Activated T-cell treated with anti-CD3 and anti-CD28 coated beads, Interleukin-2, amount 50 U/mL, for 48 hours (primary cell): ENCODE measurements around the gene FAAP100.

Source experiments
- DNase-seq, 2 experiments: peaks; one replicate each; pipeline ENCODE4 v3.0.0-alpha.2; 2020

FAAP100 gene

DNA sequence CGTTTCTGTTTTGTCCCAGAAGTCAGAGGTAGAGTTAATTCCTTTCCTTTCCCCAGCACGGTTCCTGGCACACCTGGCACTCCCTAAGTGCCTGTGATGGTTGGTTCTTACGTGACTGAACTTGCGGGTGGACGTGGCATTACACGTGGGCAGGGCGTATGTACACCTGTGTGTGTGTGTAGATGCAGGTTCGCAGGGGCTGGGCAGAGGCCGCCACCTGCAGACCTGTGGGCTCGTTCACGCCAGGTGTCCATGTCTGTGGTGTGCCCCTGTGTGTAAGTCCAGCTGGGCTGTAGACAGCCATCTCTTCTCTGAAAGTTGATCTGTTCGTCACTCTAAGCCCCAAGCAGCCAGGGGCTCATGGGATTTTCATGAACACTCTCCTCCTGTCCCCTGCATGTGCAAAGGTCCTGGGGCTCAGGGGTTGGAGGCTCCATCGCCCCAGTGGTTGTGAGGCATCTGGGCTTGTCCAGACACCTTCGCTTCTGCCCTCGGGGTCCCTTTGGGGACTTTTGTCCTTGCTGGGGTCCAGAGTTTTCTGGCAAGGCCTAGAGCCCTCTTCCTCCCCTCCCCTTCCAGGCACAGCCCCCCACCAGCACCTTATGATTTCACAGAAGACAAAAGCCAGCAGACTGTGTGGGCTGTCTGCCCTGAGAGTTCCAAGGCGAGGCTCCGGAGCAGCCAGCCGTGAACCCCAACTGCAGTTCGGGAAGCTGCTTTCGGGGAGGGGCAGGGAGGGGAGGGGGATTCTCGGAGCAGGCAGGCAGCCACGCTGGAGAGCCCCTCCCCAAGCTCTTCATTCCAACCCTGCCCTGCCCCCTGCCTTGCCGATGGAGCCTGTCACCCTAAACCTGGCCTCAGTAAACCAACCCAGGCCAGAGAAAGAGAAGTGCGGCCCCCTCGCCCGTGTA, 29.4 kb downstream of the FAAP100 start:
- no peak for DNase-seq

DNA sequence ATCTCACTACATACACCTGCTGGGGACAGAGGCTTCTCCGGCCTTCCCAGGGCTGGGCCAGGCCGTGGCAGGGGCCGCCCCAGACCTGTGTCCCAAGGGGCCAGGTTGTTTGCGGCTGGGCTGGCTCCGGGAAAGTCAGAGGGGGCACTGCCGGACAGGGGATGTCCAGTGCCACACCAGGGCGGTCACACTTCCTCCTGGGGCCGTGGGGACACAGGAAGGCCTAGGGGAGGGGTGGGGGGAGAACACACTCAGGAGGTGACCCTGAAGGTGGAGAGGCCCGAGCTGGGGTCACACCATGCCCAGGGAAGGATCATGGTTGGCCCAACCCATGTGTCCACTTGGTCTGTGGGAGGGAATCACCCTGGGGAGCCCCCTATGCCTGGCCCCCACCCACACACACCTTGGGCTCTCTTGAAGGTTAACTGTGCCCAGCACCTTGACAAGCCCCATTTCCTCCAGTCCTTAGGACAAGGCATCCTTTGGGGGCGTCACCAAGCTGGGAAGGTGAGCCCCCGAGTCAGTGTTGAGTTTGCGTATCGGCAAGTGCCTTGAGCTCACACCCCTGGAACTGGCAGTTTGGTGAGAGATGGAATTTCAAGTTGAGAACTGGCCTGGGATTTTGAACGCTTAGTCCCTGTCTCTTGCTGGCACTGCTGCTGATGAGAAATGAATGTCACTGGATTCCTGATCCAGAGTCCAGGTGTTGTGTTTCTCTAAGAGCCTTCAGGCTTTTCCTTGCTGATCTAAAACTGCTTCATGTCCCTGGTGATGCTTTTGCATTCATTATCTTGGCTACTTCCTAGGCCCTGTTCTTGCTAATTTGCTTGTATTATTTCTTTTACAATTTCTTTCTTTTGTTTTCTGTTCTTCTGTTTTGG, 31.9 kb downstream of the FAAP100 start:
- DNase-seq, result no peak

- peak; percentile 74 to 81 for DNase-seq
Observed at GRCh38 chr17:81519284-81520020, 32.7 kb downstream of the FAAP100 start.

- DNase-seq, result peak; percentile 57 to 69
Observed at GRCh38 chr17:81518785-81519283, 33.3 kb downstream of the FAAP100 start.

GRCh38 chr17:81518113-81518784, 33.9 kb downstream of the FAAP100 start:
- DNase-seq, result no peak

- DNase-seq, result no peak
Observed at GRCh38 chr17:81517339-81518112, 34.6 kb downstream of the FAAP100 start.

DNA sequence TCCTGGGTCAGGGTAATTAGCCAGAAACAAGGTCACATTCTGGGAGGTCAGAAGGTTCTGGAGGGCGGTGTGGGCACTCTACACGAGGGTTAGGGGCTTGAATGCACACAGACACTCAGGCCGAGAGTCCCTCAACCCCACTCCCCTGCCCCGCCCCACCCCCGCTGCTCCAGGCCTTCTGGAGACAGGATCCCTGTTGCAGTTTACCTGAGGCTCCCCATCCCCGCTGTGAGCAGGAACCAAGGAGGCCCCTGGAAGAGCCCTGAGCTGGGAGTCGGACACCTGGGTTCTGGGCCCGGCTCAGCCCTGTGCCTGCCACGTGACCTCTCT, 35.2 kb downstream of the FAAP100 start:
- no peak for DNase-seq

- DNase-seq, result no peak
Observed at GRCh38 chr17:81516439-81516838, 35.7 kb downstream of the FAAP100 start.

- DNase-seq, result no peak
Observed at GRCh38 chr17:81515530-81516041, 36.6 kb downstream of the FAAP100 start.

DNA sequence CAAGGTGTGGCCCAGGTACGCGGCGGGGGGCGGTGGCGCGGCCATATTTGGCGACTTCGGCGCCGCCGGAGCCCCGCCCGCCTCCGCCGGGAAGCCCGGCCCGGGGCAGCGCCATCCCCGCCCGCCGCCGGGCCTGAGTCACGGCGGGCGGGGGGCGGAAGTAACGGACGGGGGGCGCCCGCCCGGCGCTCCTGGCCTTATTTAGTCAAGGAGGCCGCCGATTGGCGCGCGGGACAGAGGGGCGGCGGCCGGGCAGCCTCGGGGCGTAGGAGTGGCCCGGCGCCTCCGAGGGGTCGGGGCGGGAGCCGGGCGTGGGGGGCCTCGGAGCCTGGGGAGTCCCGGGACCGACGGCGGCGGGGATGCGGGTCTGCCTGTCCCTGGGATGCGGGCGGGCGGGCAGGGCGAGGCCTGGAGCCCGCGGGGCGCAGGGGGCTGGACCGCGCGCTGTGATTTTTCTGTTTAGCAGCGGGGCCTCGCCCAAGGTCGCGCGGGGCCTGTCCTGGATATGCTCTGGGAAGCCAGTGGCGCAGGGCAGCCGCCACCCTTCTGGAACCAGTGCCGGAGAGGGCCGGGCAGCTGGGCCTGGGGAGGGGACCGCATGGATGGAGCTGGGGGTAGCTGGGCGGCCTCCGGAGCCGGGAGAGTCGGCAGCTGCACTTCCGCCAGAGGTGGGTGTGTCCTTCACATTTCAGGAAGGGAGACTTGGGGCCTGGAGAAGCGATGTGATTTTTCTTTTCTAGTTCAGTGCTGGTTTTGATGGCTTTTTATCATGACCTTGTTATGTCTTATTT, 37.2 kb downstream of the FAAP100 start:
- DNase-seq, result peak; percentile 77 to 83

DNA sequence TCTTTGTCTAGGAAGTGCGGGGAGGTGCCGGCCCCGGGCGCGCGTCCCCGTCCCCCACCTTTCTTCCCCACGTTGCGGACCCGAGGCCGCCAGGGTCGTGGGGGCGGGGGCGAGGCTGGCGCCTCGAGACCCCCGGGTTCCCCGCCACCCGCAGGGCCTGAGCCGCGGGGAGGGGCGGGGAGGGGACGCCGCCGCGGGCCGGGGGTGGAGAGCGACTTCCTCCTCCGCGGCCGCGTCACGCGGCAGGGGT, 37.7 kb downstream of the FAAP100 start:
- no peak for DNase-seq

- DNase-seq, result peak; percentile 74 to 76
Observed at GRCh38 chr17:81513753-81514488, 38.2 kb downstream of the FAAP100 start.

- DNase-seq, result peak; percentile 83 to 86
Observed at GRCh38 chr17:81513372-81513752, 38.8 kb downstream of the FAAP100 start.

DNA sequence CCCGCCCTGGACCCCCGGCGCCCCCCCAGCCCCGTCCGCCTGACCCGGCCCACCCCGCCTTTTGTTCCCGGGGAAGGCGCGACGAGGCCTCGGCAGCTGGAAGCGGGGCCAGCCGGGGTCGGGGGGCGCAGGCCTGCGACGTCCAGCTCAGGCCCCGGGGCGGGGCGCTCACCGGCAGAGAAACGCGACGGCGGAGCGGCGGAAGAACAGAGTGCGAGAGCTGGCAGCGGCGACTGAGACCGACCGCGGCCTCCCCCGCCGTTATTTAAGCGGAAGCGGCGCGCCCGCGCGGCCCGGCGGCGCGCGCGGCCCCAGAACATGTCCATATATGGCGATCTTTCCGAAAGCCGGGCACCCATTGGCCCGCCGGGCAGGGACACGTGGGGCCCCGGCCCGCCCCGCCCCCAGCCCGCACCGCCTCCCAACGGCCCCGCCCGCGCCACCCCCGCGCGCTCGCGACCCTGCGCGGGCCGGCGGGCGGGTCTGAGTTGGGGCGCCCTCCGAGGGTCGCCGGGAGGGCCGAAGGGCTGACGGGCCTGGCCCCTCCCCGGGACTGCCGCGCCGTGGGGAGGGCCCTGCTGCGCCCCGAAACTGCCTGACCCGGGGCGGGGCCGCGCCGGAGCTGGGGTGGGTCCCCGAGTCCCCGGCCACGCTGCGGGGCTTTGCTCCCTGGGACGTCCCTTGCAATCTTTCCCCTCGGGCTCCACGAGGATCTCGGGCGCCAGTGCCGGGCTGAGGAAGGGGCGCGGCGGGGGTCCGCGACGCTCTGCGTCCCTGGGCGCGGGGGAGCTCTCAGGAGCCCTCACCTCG, 39.4 kb downstream of the FAAP100 start, which contains the start of gene ACTG1:
Gene ACTG1 (minus strand): TSS at position 238 of the 810 bp plus-strand sequence. CDS start 445 bp downstream, outside the sequence.
- peak; percentile 91 to 95 for DNase-seq

DNA sequence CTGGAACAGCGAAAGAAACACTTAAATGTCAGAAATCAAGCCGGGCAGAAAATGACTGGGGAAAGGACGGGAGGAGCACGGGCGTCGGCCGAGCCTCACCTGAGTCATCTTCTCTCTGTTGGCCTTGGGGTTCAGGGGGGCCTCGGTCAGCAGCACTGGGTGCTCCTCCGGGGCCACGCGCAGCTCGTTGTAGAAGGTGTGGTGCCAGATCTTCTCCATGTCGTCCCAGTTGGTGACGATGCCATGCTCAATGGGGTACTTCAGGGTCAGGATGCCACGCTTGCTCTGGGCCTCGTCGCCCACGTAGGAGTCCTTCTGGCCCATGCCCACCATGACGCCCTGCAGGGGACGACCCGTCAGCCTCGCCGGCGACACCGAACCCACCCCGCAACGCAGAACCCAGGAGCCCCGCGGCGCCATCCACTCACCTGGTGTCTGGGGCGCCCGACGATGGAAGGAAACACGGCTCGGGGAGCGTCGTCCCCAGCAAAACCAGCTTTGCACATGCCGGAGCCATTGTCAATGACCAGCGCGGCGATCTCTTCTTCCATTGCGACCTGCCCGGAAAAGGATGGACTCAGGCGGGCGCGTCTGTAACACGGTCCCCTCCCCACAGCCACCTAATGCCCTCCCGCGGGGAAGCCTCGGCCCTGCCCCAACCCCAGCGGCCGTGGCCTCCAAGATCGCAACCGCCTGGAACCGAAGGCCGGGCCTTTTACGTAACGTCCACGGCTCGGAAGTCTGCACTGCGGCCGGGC, 40.2 kb downstream of the FAAP100 start:
- peak; percentile 51 to 60 for DNase-seq

GRCh38 chr17:81511554-81511803, 40.7 kb downstream of the FAAP100 start:
- peak in 1 of 2 experiments; percentile 48 for DNase-seq

GRCh38 chr17:81510785-81511553, 41.2 kb downstream of the FAAP100 start:
- DNase-seq, result peak; percentile 52 to 59
